ENCODE data around the gene FLYWCH1.

Gene FLYWCH1, protein sequence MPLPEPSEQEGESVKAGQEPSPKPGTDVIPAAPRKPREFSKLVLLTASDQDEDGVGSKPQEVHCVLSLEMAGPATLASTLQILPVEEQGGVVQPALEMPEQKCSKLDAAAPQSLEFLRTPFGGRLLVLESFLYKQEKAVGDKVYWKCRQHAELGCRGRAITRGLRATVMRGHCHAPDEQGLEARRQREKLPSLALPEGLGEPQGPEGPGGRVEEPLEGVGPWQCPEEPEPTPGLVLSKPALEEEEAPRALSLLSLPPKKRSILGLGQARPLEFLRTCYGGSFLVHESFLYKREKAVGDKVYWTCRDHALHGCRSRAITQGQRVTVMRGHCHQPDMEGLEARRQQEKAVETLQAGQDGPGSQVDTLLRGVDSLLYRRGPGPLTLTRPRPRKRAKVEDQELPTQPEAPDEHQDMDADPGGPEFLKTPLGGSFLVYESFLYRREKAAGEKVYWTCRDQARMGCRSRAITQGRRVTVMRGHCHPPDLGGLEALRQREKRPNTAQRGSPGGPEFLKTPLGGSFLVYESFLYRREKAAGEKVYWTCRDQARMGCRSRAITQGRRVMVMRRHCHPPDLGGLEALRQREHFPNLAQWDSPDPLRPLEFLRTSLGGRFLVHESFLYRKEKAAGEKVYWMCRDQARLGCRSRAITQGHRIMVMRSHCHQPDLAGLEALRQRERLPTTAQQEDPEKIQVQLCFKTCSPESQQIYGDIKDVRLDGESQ

GRCh38 chr16:2911638-2912329, at the start of gene FLYWCH1:
Gene FLYWCH1 (plus strand): TSS chr16:2911931. CDS start chr16:2929686, 17,755 bp downstream.
- peak; percentile 79 for DNase-seq

GRCh38 chr16:2865651-2866050, 46.1 kb upstream of the FLYWCH1 start:
- DNase-seq, result no peak

GRCh38 chr16:2866431-2866830, 45.3 kb upstream of the FLYWCH1 start:
- no peak for DNase-seq

GRCh38 chr16:2867661-2867986, 44.1 kb upstream of the FLYWCH1 start:
- no peak for DNase-seq

DNA sequence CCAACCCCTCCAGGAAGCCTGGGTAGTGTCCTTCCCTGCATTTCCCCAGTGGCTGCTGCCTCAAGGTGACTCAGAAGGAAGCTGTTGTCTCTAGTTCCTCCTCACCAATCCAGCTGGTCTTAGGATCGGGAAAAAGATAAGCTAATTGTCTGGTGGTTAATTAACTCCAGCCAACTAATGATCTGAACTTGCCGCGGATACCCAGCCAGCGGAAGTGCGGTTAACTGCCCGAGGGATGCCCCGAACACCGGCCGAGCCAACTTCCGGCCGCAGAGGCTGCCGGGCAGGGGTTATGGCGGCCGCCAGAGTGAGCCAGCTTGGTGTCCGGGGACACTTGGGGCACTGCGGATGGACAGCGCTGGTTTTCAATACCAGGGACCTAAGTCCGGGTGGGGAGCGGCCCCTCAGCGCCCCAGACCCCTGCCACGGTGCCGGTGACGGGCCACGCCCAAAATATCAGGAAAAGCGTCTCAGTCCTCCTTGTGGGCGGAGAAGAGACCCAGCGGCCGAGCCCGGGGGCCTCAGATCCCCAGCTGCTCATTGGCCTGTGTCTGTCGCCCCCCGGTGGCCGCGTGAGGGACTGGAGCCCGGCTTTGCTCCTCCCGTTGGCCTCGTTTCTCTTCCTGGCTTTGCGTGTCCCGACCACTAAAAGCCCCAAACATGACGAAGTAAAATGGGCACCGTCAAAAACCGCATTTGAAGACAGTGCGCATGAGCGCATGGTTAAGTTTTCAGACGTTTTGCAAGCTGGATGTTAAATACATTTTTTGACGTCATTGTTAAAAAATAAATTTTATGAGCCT, 43.5 kb upstream of the FLYWCH1 start:
- DNase-seq, result peak; percentile 35

DNA sequence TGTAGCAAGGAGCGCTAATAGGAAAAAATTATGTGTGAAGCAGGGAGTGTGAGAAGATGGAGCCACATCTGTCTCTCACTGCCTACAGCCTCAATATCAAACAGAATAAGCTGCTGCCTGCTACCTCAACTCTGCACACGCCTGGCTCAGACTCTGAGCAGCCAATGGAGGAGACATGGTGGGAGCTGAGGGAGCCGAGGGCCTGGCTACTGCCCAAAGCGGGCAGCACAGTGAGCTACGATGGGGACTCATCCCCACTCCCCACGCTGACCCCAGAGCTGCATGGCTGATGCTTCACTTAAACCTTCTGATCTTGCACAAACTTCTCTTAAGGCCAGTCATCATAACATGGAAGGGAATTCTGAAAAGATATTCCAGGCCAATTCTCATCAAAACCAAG, 39.8 kb upstream of the FLYWCH1 start:
- no peak for DNase-seq

DNA sequence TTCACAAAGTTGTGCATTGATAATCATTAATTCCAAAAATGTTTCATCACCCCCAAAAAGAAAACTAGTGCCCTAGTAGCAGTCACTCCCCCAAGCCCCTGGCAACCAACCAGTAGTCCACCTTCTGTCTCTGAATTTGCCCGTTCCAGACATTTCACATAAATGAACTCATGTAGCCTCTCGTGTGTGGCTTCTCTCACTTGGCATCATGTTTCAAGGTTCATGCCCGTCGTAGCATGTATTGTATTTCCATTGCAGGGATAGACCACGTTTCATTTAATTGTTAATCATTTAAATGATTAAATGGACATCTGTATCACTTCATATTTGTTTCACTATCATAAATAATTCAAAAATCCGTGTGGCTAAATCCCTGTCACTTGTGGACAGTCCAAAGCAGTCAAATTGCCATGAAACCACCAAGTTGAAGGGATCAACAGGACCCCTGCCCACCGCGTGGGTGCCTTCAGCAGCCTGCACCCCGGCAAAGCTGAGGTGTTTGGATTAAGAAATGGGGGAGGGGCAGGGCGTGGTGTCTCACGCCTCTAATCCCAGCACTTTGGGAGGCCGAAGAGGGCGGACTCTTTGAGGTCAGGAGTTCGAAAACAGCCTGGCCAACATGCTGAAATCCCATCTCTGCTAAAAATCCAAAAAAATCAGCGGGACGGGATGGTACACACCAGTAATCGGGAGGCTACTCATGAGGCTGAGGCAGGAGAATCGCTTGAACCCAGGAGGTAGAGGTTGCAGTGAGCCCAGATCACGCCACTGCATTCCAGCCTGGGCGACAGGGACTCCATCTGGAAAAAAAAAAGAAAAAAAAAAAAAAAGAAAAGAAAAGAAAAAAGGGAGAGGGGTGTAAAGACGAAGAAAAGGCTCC, 37.5 kb upstream of the FLYWCH1 start:
- DNase-seq, result no peak

- DNase-seq, result no peak
Measured at GRCh38 chr16:2874912-2875362, 36.8 kb upstream of the FLYWCH1 start.

DNA sequence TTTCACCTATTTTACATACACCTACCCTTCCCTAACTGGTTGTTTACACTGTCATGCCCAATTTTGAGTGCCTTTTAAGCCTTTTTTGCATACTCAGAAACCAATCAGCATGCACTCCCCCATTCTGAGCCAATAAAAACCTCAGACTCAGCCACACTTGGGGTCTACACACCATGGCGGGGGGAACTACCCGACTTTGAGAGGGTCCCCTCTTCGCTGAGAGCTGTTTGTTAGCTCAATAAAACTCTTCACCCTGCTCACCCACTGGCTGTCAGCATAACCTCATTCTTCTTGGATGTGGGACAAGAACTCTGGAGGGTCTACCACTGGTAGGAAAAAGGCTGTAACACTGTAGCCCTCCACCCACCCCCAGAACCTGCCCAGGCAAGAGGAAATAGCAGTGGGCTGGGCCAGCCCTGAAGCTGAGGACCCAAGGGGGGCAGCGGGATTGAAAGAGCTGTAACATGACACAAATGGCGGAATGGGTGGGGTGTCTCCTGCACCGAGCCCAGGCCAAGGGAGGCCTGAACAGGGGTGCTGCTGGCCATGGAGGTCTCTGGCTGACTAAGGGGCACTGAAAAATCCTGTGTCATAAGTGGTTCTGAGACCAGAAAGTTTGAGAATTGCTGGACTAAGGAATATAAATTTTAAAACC, 31.8 kb upstream of the FLYWCH1 start:
- DNase-seq, result no peak

GRCh38 chr16:2881783-2882649, 29.7 kb upstream of the FLYWCH1 start:
- no peak for DNase-seq

DNA sequence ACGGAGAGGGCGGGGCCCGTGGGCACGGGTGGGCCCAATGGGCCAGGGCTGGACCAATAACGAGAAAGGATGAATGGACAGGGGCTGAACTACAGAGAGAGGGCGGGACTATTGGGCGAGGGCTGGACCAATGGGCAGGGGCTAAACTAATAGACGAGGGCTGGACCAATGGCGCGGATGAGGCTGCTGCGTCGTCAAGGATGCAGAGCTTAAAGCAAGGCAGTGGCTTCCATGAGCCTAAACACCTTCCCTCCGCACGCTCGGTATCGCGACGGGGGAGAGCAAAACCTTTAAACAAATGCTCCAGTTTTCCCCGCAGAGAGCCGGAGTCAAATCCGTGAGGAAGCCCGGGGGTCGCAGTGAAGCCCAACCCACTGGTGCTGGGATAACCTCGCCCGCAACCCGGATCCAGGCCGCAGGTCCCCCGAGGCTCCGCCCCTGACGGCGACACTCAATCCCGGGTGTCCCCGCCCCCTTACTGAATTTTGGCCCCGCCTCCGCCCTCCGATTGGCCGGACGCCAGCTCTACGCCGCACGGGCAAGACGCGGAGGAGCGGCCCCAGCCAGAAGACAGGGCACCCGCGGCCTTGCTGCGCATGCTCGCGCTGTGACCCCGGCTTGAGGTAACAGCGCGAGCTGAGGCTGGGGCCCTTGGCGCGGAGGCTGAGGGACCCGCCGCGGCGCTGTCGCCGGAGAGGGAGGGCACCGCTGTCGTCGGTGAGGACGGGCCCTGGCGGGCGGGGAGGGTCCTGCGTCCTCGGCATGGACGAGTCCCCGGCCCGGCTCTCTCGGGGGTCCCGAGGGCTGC, 28.9 kb upstream of the FLYWCH1 start, which contains the start of gene FLYWCH2:
TSS of gene FLYWCH2 (plus strand) at position 566 of the 808 bp plus-strand sequence. CDS start 13,235 bp downstream, outside the sequence.
- DNase-seq, result peak; percentile 68

- no peak for DNase-seq
Measured at GRCh38 chr16:2883458-2883908, 28.2 kb upstream of the FLYWCH1 start.

- DNase-seq, result no peak
Measured at GRCh38 chr16:2884041-2884451, 27.7 kb upstream of the FLYWCH1 start.

DNA sequence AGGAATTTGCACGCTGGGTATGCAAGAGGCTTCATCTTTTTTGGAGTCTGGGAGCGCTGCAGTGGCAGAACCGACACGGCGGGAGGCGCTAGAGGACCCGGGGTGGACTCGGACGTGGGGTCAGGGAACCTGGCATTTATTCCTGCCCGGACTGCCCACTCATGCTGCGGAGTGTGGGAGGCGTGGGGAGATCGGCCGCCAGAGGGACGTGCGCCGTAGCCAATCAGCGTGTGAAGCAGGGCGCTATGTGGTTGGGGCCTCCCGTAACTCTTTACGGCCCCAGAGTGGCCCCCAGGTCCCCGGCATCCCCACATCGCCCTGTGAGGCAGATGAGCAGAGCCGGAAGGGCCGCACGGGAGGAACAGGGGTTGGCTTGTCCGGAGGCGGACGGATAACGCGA, 17.5 kb upstream of the FLYWCH1 start:
- no peak for DNase-seq

DNA sequence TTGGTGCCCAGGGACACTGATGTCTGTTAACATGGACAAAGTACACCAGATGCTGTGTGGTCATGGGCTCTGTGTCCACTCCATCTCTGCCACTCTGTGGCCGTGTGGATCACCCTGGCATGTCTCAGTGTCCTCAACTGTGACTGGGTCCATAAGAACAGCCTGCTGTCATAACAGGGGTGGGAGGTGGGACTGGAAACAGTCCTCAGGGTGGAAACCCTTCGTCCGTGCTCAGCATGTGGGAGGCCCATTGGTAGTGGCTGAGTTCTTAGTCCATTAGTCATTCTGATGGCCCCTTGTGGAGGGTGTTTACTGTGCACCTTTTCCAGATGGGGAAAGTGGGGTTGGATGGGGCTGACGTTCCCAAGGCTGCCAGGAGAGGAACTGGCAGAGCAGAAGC, 15.9 kb upstream of the FLYWCH1 start:
- no peak for DNase-seq

- no peak for DNase-seq
Measured at GRCh38 chr16:2896480-2897010, 15.2 kb upstream of the FLYWCH1 start.

GRCh38 chr16:2897110-2897509, 14.6 kb upstream of the FLYWCH1 start:
- DNase-seq, result no peak

DNA sequence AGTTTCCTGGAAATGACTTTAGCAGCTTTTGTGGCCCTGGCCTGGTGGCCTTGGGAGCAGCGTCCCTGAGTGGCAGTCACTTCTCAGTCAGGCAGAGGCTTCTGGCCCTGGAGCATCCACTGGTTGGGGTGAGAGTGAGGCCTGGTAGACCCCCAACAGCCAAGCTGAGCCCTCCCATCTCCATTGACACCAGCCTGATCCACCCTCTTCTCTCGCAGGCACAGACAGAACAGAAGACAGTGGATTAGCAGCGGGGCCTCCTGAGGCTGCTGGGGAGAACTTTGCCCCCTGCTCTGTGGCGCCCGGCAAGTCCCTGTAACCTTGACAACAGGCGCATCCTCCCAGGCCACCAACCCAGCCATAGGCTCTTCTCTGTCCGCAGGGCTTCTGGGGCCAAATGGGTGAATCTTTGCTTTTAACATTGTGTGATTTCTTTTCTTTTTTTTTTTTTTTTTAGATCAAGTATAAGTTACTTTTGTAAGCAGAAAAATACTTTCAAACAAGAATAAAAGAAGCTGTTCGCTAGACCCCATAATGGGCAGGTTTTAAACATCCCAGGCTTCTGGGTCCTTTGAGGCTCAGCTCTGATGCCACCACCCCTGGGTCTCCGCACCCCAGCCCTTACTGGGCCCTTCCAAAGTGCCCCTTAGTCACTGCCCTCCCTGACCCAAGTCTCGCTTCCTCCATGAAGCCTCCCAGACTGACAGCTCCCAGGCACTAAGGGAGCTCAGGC, 12.7 kb upstream of the FLYWCH1 start:
- DNase-seq, result no peak

Measured in NCI-H1048 (cell line).